GM21381 (cell line): ENCODE measurements around the gene CBLB.

ENCODE experiments used
- ATAC-seq: cut with Tn5 transposase; IDR thresholded peaks from one replicate; pipeline ENCODE4 v1.9.1; 2021; ENCODE audit warnings: mild to moderate bottlenecking, moderate library complexity; ENCODE audit not compliant: unreplicated experiment

CBLB gene

GRCh38 chr3:105868742-105869530 is at the start of gene CBLB:
TSS of gene CBLB (minus strand) at chr3:105869012. CDS start at chr3:105867577, 1,435 bp downstream.
- ATAC-seq, result peak; percentile 80

GRCh38 chr3:105916767-105917166 is 48.0 kb upstream of the CBLB start:
- no peak for ATAC-seq

DNA sequence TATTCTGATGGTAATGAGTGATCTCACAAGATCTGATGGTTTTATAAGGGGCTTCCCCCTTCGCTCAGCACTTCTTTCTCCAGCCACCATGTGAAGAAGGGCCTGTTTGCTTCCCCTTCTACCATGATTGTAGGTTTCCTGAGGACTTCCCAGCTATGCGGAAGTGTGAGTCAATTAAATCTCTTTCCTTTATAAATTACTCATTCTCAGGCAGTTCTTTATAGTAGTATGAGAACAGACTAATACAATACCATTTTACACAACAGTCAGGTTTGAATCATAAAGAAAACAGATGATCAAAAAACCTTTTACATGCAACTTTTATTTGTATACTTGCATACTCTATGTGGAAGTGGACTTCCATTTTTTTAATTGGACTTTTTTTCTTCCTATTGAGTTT is 46.7 kb upstream of the CBLB start:
- no peak for ATAC-seq

DNA sequence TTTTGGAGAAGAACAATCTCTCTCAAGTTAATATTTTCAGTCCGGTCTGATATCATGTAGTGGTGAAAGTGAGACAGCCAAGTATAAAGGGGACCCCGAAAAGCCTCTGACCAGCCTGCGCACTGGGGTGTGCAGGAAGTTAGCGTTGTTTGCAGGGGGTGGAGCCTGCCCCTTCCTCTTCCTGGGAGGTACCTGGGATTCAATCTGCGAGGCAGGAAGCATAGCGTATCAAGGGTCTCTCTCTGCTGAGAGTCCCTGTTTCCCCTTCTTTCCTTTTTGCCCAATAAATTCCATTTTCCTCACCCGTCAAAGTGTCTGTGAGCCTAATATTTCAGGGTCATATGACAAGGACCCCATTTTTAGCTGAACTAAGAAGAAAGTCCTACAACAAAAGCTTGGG is 44.8 kb upstream of the CBLB start:
- no peak for ATAC-seq

GRCh38 chr3:105912891-105913290 is 44.1 kb upstream of the CBLB start:
- ATAC-seq, result no peak

DNA sequence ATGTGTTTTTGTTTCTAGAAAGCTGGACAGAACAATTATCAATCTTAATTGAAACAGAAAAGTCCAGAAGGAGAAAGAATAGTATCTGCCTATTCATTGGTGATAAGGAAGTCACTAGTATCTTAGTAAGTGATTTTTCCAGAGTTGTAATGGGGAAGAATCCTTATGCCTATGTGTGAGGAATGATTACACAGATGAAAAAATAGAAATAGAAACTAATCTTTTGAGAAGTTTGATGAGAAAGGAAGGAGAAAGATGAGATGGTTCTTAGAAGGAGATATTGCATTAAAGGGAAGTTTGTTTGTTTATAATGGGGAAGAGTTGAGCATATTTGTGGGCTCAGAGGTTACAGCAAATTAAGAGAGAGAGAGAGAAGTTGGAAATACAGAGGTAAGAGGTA is 42.7 kb upstream of the CBLB start:
- no peak for ATAC-seq

DNA sequence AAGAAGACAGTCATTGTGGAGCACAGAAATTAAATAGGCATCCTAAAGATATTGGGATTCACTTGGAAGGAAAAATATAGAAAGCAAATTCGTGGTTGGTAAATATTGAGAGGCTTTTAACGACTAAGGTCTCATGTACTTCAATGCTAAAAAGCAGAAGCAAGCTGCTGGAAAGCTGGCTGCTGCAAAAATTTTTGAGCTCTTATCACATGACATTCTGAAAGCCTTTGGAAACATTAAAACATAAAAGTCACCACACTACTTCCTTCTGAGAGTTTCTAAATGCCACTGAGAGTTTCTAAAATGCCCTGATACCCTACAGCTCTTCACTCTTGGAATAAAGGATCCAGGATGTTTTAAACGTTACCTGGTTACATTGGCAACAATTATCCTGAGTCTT is 39.0 kb upstream of the CBLB start:
- ATAC-seq, result no peak

- ATAC-seq, result no peak
These were observed 38.0 kb upstream of the CBLB start for GRCh38 chr3:105906836-105907235.

DNA sequence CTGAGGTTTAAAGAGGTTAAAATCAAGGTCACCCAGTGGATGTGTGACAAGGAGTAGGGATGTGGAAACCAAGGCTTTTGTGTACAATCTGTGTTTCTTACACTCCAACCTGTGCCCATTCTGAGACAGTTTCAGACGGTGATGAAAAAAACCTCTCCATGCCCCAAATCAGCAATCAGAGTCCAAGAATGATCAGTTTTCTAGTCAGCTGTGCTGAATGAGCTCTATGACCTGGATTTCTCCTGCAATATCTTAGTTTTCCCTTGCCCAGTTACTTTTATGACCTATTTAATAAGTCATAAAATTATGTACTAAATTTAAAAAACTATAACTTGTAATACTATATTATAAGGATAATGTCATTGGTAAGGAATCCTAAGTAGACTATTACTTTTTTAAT is 37.5 kb upstream of the CBLB start:
- no peak for ATAC-seq

- ATAC-seq, result no peak
These were observed 36.5 kb upstream of the CBLB start for GRCh38 chr3:105905328-105905727.

- no peak for ATAC-seq
These were observed 36.0 kb upstream of the CBLB start for GRCh38 chr3:105904678-105905284.

DNA sequence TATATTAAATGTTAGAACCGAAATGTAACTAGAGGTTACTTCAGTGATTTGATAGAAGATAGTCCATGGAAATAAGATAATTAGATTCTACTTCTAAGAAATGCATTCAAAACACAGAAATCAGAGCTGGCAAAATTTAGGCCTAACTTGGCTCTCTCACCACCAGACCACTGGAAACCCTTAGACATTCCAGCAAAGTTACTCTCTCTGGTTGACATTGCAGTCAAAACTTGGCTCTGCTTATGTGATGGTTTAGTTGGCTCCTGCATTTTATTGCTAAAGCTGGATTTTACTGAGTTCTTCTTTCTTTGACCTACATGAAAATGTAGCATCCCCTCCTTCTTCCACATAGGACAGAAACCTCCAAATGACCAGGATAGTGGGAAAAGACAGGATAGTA is 35.4 kb upstream of the CBLB start:
- ATAC-seq, result no peak

DNA sequence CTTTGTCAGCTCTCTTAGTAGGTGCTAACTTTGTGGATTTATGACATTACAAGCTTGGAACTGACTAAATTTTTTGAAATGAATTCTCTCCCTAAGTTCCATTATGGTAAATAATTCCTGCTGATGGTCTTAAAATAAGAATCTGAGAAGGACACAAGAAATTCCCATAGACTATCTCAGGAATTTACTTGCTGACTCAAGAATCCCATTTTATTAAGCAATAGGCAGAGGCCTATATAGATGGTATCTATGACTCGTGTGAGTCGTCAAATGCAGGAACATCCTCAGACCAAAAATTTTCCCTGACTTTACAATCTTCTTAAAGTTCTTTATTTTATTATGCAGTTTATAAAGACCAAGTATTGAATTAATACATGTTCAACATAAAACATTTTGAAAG is 30.7 kb upstream of the CBLB start:
- ATAC-seq, result no peak

DNA sequence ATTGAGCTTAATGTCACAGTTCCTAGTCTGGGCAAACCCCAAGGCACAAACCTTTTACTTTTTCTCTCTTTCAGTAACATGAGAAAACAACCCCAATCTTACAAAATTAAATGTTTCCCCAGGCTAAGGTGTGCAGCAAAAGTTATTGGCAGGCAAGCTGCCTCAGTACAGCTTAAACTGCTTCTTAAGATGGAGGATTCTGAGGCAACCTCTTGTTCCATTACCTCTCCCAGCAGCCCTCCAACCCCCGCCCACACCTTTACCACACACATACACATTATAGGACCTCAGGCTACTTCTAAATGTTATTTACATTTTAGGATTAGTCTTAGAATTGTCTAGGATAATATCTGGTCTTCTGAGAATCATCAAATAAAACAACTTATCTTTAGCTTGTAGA is 22.3 kb upstream of the CBLB start:
- ATAC-seq, result no peak

- ATAC-seq, result no peak
These were observed 20.1 kb upstream of the CBLB start for GRCh38 chr3:105888621-105889579.

DNA sequence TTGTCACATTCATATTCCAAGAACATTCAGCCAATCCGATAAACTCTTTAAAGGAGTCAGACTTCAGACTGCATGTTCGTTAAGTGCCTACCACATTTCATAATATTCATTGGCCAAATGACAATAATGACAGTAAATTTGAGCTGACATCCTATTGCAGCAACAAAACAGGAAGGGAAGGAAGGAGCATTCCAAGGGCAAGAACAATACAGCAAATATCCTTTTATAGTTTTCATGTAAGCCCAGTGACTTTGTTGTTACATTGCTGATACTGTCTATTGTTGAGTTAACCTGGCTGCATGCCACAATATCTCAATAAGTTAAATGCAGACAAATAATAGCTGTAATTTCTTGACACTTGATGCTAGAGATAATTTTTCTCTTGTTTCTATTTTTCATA is 16.4 kb upstream of the CBLB start:
- no peak for ATAC-seq

DNA sequence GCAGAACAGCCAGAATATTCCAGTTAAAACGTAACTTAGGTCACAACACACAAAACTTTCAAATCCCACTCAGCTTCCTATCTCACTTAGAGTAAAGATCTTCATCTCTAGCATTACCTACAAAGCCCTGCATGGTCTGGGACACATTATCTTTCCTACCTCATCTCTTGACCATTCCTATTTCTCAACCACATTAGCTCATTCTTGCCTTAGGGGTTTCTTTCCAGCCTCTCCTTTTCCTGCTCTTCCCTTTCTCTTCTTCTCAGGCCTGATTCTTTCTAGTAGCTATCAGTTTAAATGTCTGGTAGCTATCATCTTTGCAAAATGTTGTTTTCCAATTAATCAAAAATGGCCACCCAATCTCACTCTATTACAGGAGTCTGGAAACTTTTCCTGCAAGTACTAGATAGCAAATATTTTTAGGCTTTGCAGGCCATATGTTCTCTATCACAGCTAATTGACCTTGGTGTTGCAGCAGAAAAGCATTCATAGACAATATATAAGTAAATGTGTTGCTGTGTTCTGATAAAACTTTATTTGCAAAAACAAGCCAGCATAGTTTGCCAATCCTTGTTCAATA is 15.1 kb upstream of the CBLB start:
- no peak for ATAC-seq

DNA sequence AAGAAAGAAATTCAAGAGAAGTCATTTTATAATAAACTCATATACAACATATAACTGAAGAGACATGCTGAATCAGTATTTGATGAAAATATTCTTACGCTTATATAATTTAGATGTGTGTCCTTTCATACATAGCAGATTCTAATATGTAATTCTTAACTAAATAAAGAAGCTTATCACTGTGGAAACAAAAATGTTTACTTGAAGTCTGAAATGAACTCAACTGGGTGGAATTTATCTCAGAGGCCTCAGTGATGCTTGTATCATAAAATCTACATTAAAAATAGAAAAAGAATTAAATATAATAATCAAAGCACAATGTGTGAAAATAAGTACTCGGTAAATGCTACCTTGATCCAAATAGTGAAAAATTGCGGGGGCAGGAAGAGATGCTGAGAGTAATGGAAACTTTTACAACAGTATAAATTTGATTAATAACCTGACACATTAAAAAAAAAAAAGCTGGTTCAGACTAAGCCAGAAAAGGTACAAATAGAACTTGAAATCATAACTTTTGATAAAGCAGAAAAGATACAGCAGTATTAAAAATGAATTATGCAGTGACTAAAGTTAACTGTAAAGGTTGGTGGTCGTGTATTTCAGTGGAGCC is 12.0 kb upstream of the CBLB start:
- no peak for ATAC-seq

DNA sequence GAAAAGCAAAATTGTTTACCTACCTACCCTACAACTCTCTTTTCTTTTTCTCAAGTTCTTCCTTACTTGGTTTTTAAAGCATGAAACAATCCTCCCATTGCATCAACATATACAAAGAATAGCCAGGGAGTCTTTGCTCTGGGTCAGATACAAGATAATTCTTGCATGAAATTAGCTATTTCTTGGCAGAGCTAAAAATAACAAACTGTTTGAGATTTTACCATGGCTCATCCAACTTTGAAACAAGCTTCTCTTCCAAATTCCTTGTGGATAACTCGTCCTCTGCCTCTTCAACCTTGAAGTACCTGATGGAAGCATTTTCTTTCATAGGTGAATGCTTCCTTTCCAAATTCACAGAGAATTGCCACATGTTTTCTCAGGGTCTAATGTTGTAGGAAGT is 9.2 kb upstream of the CBLB start:
- ATAC-seq, result no peak

DNA sequence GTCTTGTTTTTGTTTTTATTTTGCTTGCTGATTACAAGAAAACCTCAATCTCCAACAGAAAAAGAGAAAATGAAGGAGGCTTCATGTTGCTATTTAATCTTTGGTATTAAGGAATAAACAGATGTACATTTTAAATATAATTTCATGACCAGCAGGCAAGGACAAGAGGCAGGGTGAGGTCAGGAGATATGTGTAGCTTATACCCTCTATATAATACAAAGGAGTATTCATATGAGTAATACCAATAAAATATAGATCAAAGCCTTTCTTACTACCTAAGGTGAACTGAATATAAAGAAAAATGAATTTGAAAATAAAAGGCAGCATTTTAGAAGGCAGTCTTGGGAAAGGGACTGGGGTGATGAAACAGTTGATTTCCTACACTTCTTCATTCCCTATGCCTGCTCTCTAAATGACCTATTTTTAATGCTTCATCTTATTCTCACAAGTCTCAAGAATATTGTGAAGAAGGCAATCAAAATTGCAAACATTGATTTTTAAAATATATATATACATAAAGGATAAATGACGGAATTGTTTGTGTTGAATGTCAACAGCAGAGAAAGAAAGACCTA is 8.6 kb upstream of the CBLB start:
- no peak for ATAC-seq
